HG03095 (cell line): ENCODE data around the gene USP8.
"Not testable (repeated sequence)": the region's sequence is repeated elsewhere in the genome, so short reads cannot be mapped to it uniquely, and the experiment has no call there.

Experiments used
- ATAC-seq: cut with Tn5 transposase; IDR thresholded peaks from one replicate; pipeline ENCODE4 v1.9.1; 2021; ENCODE audit warnings: moderate library complexity; ENCODE audit not compliant: unreplicated experiment

The USP8 gene

GRCh38 chr15:50438251-50438650, 14.0 kb downstream of the USP8 start:
- no peak for ATAC-seq

- no peak for ATAC-seq
Measured at GRCh38 chr15:50440932-50441331, 16.7 kb downstream of the USP8 start.

- no peak for ATAC-seq
Measured at GRCh38 chr15:50452927-50453326, 28.7 kb downstream of the USP8 start.

GRCh38 chr15:50458348-50459112, 34.3 kb downstream of the USP8 start:
- ATAC-seq, result no peak

- ATAC-seq, result no peak
Measured at GRCh38 chr15:50463423-50464358, 39.5 kb downstream of the USP8 start.

GRCh38 chr15:50471072-50471471, 46.9 kb downstream of the USP8 start:
- no peak for ATAC-seq

- no peak for ATAC-seq
Measured at GRCh38 chr15:50476143-50476542, 51.9 kb downstream of the USP8 start.

- no peak for ATAC-seq
Measured at GRCh38 chr15:50484781-50485180, 60.6 kb downstream of the USP8 start.

- ATAC-seq, result no peak
Measured at GRCh38 chr15:50485389-50485788, 61.2 kb downstream of the USP8 start.

- no peak for ATAC-seq
Measured at GRCh38 chr15:50487287-50487686, 63.1 kb downstream of the USP8 start.

GRCh38 chr15:50493625-50494024, 69.4 kb downstream of the USP8 start:
- no peak for ATAC-seq

GRCh38 chr15:50494547-50494946, 70.3 kb downstream of the USP8 start:
- ATAC-seq, result not testable (repeated sequence)

- no peak for ATAC-seq
Measured at GRCh38 chr15:50496692-50497091, 72.5 kb downstream of the USP8 start.

GRCh38 chr15:50500352-50500751, 76.1 kb downstream of the USP8 start:
- ATAC-seq, result no peak

- ATAC-seq, result no peak
Measured at GRCh38 chr15:50501815-50502214, 77.6 kb downstream of the USP8 start.

GRCh38 chr15:50503144-50503543, 78.9 kb downstream of the USP8 start:
- ATAC-seq, result no peak

- not testable (repeated sequence) for ATAC-seq
Measured at GRCh38 chr15:50505656-50506055, 81.5 kb downstream of the USP8 start.

- ATAC-seq, result no peak
Measured at GRCh38 chr15:50506121-50506520, 81.9 kb downstream of the USP8 start.

- no peak for ATAC-seq
Measured at GRCh38 chr15:50513001-50513400, 88.8 kb downstream of the USP8 start.

GRCh38 chr15:50519740-50520425, 95.7 kb downstream of the USP8 start:
- no peak for ATAC-seq

- ATAC-seq, result no peak
Measured at GRCh38 chr15:50523851-50524251, 99.6 kb downstream of the USP8 start.
